ENCODE measurements around the gene CTSC.

Gene CTSC

GRCh38 chr11:88315015-88315414 lies 22.5 kb downstream of the CTSC start:
- DNase-seq, result no peak

GRCh38 chr11:88313441-88313840 lies 24.1 kb downstream of the CTSC start:
- DNase-seq, result no peak

GRCh38 chr11:88312628-88313027 lies 24.9 kb downstream of the CTSC start:
- no peak for DNase-seq

- no peak for DNase-seq
These were observed 27.3 kb downstream of the CTSC start for GRCh38 chr11:88310246-88310645.

- DNase-seq, result no peak
These were observed 29.0 kb downstream of the CTSC start for GRCh38 chr11:88308576-88308975.

- no peak for DNase-seq
These were observed 29.6 kb downstream of the CTSC start for GRCh38 chr11:88307749-88308425.

- DNase-seq, result no peak
These were observed 30.8 kb downstream of the CTSC start for GRCh38 chr11:88306785-88307184.

- DNase-seq, result no peak
These were observed 32.1 kb downstream of the CTSC start for GRCh38 chr11:88305430-88305829.

- DNase-seq, result no peak
These were observed 33.2 kb downstream of the CTSC start for GRCh38 chr11:88304352-88304751.

GRCh38 chr11:88303037-88303436 lies 34.5 kb downstream of the CTSC start:
- DNase-seq, result no peak

GRCh38 chr11:88301488-88302140 lies 35.9 kb downstream of the CTSC start:
- no peak for DNase-seq

GRCh38 chr11:88300888-88301487 lies 36.5 kb downstream of the CTSC start:
- no peak for DNase-seq

- DNase-seq, result no peak
These were observed 39.7 kb downstream of the CTSC start for GRCh38 chr11:88297863-88298262.

GRCh38 chr11:88297421-88297820 lies 40.1 kb downstream of the CTSC start:
- no peak for DNase-seq

- DNase-seq, result no peak
These were observed 42.5 kb downstream of the CTSC start for GRCh38 chr11:88295028-88295427.

- no peak for DNase-seq
These were observed 43.6 kb downstream of the CTSC start for GRCh38 chr11:88293931-88294330.

GRCh38 chr11:88292171-88292843 lies 45.2 kb downstream of the CTSC start:
- no peak for DNase-seq

- DNase-seq, result no peak
These were observed 49.0 kb downstream of the CTSC start for GRCh38 chr11:88288560-88288959.

- DNase-seq, result no peak
These were observed 53.0 kb downstream of the CTSC start for GRCh38 chr11:88284336-88285050.

GRCh38 chr11:88282747-88283515 lies 54.6 kb downstream of the CTSC start:
- DNase-seq, result no peak

GRCh38 chr11:88281317-88281712 lies 56.2 kb downstream of the CTSC start:
- DNase-seq, result no peak

GRCh38 chr11:88280673-88281316 lies 56.7 kb downstream of the CTSC start:
- DNase-seq, result no peak

Measured in stimulated activated CD4-positive, alpha-beta T cell treated with anti-CD3 and anti-CD28 coated beads, Interleukin-4, amount 100 ng/mL, for 1 hour (primary cell).